Right lobe of liver (tissue), 6 donors: ENCODE measurements around the gene LMBR1. TPM values are rescaled to one million over a fixed set of nuclear protein-coding genes. Genes with fewer than 3 reads are reported as not detected.

Experiments used
- ATAC-seq, 4 donors: fragments of 200-7000 bp; cut with Tn5 transposase; one replicate each; pipeline ENCODE4 v1.9.1; 2020; ENCODE audit warnings: mild to moderate bottlenecking in 4 of 4, moderate library complexity in 4 of 4
- DNase-seq, 3 donors: peaks; one replicate each; pipeline ENCODE4 v3.0.0-alpha.2; 2020
- H3K27ac ChIP-seq, 3 donors: fragments of 200-600 bp; one replicate each; pipeline ENCODE4 v1.8.0; 2022
- H3K27me3 ChIP-seq, 2 donors: fragments of 200-600 bp; one replicate each; pipeline ENCODE4 v1.8.0; 2022
- H3K36me3 ChIP-seq, 4 donors: fragments of 200-600 bp; sonication (generic) in 1 of 4; one replicate each; pipeline versions ENCODE4 v1.5.1 to v1.8.0; 2017 to 2022; ENCODE audit warnings: control low read depth in 1 of 4
- H3K4me1 ChIP-seq, 4 donors: fragments of 200-600 bp; sonication (generic) in 1 of 4; one replicate each; pipeline versions ENCODE4 v1.5.1 to v1.8.0; 2017 to 2022; ENCODE audit warnings: control low read depth in 1 of 4
- H3K4me3 ChIP-seq, 3 donors: fragments of 200-600 bp; one replicate each; pipeline ENCODE4 v1.8.0; 2022
- H3K9me3 ChIP-seq, 4 donors: fragments of 200-600 bp; sonication (generic) in 1 of 4; one replicate each; pipeline versions ENCODE4 v1.5.1 to v1.8.0; 2017 to 2022; ENCODE audit warnings: control low read depth in 1 of 4
- CTCF ChIP-seq, 4 donors: fragments of 200-600 bp in 3 of 4; fragments of 450-650 bp in 1 of 4; IDR thresholded peaks; one replicate each; pipeline versions ENCODE4 v1.5.1 to v1.8.0; 2016 to 2022; ENCODE audit warnings: antibody characterized with exemption in 4 of 4, mild to moderate bottlenecking in 2 of 4
- POLR2A ChIP-seq: fragments of 450-650 bp; IDR thresholded peaks from one replicate; pipeline ENCODE4 v1.6.1; 2017; ENCODE audit warnings: antibody characterized with exemption, mild to moderate bottlenecking
- WGBS: methylation state at CpG from one replicate; pipeline ENCODE4 v1.1.6; 2018; ENCODE audit warnings: low coverage, low lambda C conversion rate; ENCODE audit not compliant: insufficient coverage; ENCODE audit errors: missing lambda C conversion rate; 5-methylcytosine and 5-hydroxymethylcytosine counted together
- intact Hi-C, 2 donors: fragments of 100-400 bp; cut with DNase I; formaldehyde crosslinking; loops; one replicate each; pipeline versions ENCODE4 v1.11.2 to v1.14.1; 2022
- total RNA-seq, 6 experiments: library from RNA; depleted of rRNA in 2 of 6; stranded (reverse); fragments of >200 nt in 2 of 6; fragmentation: NEBNext Ultra II Directional in 3 of 6; extraction: Animal tissue kit (Norgen Biotek cat#: 25700) in 3 of 6; gene quantifications; one replicate each; pipeline versions ENCODE4 v1.1.0 to v1.2.4, GENCODE V29; 2016 to 2023
- donor health status: DM: no; HTN: yes; CAD: no.
- donor health status: DM: no; HTN: no; CAD: no.
- donor health status: DM: no; HTN: no; CAD: no.
- donor health status: DM: no; HTN: yes; CAD: no.
- donor health status: DM: no; HTN: yes; CAD: no.

LMBR1 gene
- total RNA-seq, 6 experiments from 2014 or later: 25.1 to 34.5 (median 31.7) TPM

GRCh38 chr7:156733638-156734037 is 159.3 kb downstream of the LMBR1 start:
- no peak for TF ChIP-seq POLR2A
- no peak for TF ChIP-seq CTCF (IDR thresholded peaks at IDR 0.05)

GRCh38 chr7:156732091-156732625 is 160.8 kb downstream of the LMBR1 start:
- TF ChIP-seq POLR2A: no peak
- no peak for TF ChIP-seq CTCF (IDR thresholded peaks at IDR 0.05)
- intact Hi-C loops: no loop called here
- DNase-seq: no peak
- Histone ChIP-seq H3K4me1 (peaks cover 0 to 8% (median 0%) of the 10 kb centered on the region in 4 donors), H3K27me3 (no peaks in the 10 kb centered on the region), H3K4me3 (no peak overlapping the region), H3K36me3 (no peaks in the 10 kb centered on the region), H3K9me3 (no peaks in the 10 kb centered on the region), H3K27ac (no peak overlapping the region)
- no peak for ATAC-seq
- WGBS: 84% methylated on average over 4 of the region's 4 CpGs

More at GRCh38 chr7:156733638-156734037, 159.3 kb downstream of the LMBR1 start:
- ATAC-seq (no peak), DNase-seq (no peak)
- Histone ChIP-seq H3K4me1 (peaks cover 0 to 8% (median 0%) of the 10 kb centered on the region in 4 donors), H3K36me3 (no peaks in the 10 kb centered on the region), H3K9me3 (no peaks in the 10 kb centered on the region), H3K27me3 (no peaks in the 10 kb centered on the region), H3K27ac (no peak overlapping the region), H3K4me3 (no peak overlapping the region)
- WGBS: 33% methylated on average over 1 of the region's 1 CpG
- intact Hi-C loops: no loop called here

- Histone ChIP-seq H3K4me3 (no peak overlapping the region), H3K9me3 (no peaks in the 10 kb centered on the region), H3K27ac (no peak overlapping the region), H3K36me3 (no peaks in the 10 kb centered on the region), H3K4me1 (peaks cover 0 to 8% (median 0%) of the 10 kb centered on the region in 4 donors), H3K27me3 (no peaks in the 10 kb centered on the region)
- TF ChIP-seq CTCF (IDR thresholded peaks at IDR 0.05) (no peak), POLR2A (no peak)
- intact Hi-C loops: no loop called here
- no peak for ATAC-seq
- no peak for DNase-seq
These were observed 161.3 kb downstream of the LMBR1 start for GRCh38 chr7:156731651-156732050.

- H3K36me3 ChIP-seq: no peaks in the 10 kb centered on the region
- no peak overlapping the region for H3K27ac ChIP-seq
- H3K9me3 ChIP-seq: no peaks in the 10 kb centered on the region
- intact Hi-C loops: no loop called here
- TF ChIP-seq POLR2A (no peak), CTCF (IDR thresholded peaks at IDR 0.05) (no peak)
- H3K4me1 ChIP-seq: peaks cover 0 to 18% (median 0%) of the 10 kb centered on the region in 4 donors
- peak in 1 of 4 donors; percentile 40 for ATAC-seq
- H3K27me3 ChIP-seq: no peaks in the 10 kb centered on the region
- DNase-seq: no peak
- H3K4me3 ChIP-seq: no peak overlapping the region
These were observed 167.0 kb downstream of the LMBR1 start for GRCh38 chr7:156725936-156726335.

GRCh38 chr7:156725073-156725472 is 167.9 kb downstream of the LMBR1 start:
- Histone ChIP-seq H3K27ac (peak overlapping the region in 2 of 3 donors; percentile 14 to 32), H3K36me3 (no peaks in the 10 kb centered on the region), H3K4me3 (no peak overlapping the region), H3K9me3 (no peaks in the 10 kb centered on the region), H3K4me1 (peaks cover 0 to 14% (median 0%) of the 10 kb centered on the region in 4 donors), H3K27me3 (no peaks in the 10 kb centered on the region)
- 17% methylated on average over 5 of the region's 5 CpGs for WGBS
- TF ChIP-seq POLR2A (no peak), CTCF (IDR thresholded peaks at IDR 0.05) (no peak)
- DNase-seq (peak in 1 of 3 donors; percentile 58), ATAC-seq (peak; percentile 96 to 98 (median 98))
- intact Hi-C loops: no loop called here
